Measurements from ENCODE around the gene CDKN1A. TPM values are rescaled to one million over a fixed set of nuclear protein-coding genes. Genes with fewer than 3 reads are reported as not detected.

Gene CDKN1A
- total RNA-seq, 1 donor from 2014 or later: 151 TPM

GRCh38 chr6:36657942-36658544 is 20.5 kb upstream of the CDKN1A start:
- intact Hi-C loops (cut with DNase I): no loop called here
- H3K27ac ChIP-seq: no peak overlapping the region
- peaks cover 6% of the 10 kb centered on the region for H3K4me1 ChIP-seq
- H3K27me3 ChIP-seq: no peaks in the 10 kb centered on the region
- no peak for DNase-seq
- H3K9me3 ChIP-seq: no peaks in the 10 kb centered on the region
- no peaks in the 10 kb centered on the region for H3K36me3 ChIP-seq
- ATAC-seq: no peak
- TF ChIP-seq, protein P1, sequence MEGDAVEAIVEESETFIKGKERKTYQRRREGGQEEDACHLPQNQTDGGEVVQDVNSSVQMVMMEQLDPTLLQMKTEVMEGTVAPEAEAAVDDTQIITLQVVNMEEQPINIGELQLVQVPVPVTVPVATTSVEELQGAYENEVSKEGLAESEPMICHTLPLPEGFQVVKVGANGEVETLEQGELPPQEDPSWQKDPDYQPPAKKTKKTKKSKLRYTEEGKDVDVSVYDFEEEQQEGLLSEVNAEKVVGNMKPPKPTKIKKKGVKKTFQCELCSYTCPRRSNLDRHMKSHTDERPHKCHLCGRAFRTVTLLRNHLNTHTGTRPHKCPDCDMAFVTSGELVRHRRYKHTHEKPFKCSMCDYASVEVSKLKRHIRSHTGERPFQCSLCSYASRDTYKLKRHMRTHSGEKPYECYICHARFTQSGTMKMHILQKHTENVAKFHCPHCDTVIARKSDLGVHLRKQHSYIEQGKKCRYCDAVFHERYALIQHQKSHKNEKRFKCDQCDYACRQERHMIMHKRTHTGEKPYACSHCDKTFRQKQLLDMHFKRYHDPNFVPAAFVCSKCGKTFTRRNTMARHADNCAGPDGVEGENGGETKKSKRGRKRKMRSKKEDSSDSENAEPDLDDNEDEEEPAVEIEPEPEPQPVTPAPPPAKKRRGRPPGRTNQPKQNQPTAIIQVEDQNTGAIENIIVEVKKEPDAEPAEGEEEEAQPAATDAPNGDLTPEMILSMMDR (IDR thresholded peaks at IDR 0.05): no peak
- no peak overlapping the region for H3K4me3 ChIP-seq

GRCh38 chr6:36659271-36659670 is 19.2 kb upstream of the CDKN1A start:
- Histone ChIP-seq H3K4me1 (peaks cover 6% of the 10 kb centered on the region), H3K27me3 (no peaks in the 10 kb centered on the region), H3K9me3 (no peaks in the 10 kb centered on the region), H3K27ac (no peak overlapping the region), H3K36me3 (no peaks in the 10 kb centered on the region), H3K4me3 (no peak overlapping the region)
- TF ChIP-seq, protein P1 (IDR thresholded peaks at IDR 0.05): no peak
- intact Hi-C loops (cut with DNase I): no loop called here
- DNase-seq: no peak
- no peak for ATAC-seq

GRCh38 chr6:36660771-36661471 is 17.6 kb upstream of the CDKN1A start:
- TF ChIP-seq, protein P1 (IDR thresholded peaks at IDR 0.05): no peak
- Histone ChIP-seq H3K4me1 (peaks cover 6% of the 10 kb centered on the region), H3K9me3 (no peaks in the 10 kb centered on the region), H3K27me3 (no peaks in the 10 kb centered on the region), H3K36me3 (no peaks in the 10 kb centered on the region), H3K4me3 (peak overlapping the region; percentile 39), H3K27ac (no peak overlapping the region)
- DNase-seq: peak; percentile 89
- ATAC-seq: peak; percentile 94
- intact Hi-C loops (cut with DNase I): no loop called here

- Histone ChIP-seq H3K9me3 (no peaks in the 10 kb centered on the region), H3K4me3 (no peak overlapping the region), H3K4me1 (peaks cover 18% of the 10 kb centered on the region), H3K36me3 (no peaks in the 10 kb centered on the region), H3K27me3 (no peaks in the 10 kb centered on the region), H3K27ac (no peak overlapping the region)
- TF ChIP-seq, protein P1 (IDR thresholded peaks at IDR 0.05): no peak
- DNase-seq (no peak), ATAC-seq (no peak)
- intact Hi-C loops (cut with DNase I): no loop called here
Measured at GRCh38 chr6:36662380-36662779, 16.1 kb upstream of the CDKN1A start.

DNA sequence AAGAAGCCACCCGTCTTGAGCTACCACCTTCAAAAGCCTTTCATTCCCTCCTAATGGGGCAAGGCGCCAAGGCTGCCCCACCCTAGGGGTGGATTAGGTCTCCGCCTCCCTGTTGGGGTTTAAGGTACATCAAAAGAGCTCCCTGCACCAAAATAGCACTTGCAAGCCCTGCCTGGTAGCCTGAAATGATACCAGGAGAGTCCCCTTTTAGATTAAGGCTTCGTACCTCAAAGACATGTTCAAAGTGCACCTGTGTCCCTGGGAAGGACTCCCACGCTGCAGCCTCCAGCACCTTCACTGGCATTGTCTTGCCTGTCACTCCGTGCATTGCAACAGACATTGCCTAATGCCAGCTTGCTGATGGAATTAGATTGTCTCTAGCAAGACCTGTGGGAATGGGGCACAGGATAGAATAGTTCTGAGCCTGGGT is 15.7 kb upstream of the CDKN1A start:
- Histone ChIP-seq H3K9me3 (no peaks in the 10 kb centered on the region), H3K27ac (no peak overlapping the region), H3K27me3 (no peaks in the 10 kb centered on the region), H3K4me1 (peaks cover 22% of the 10 kb centered on the region), H3K4me3 (no peak overlapping the region), H3K36me3 (no peaks in the 10 kb centered on the region)
- ATAC-seq (no peak), DNase-seq (no peak)
- TF ChIP-seq, protein P1 (IDR thresholded peaks at IDR 0.05): no peak
- intact Hi-C loops (cut with DNase I): no loop called here
